Osteoblast (primary cell): ENCODE measurements around the gene TENM4. TPM values are rescaled to one million over a fixed set of nuclear protein-coding genes. Genes with fewer than 3 reads are reported as not detected.

ENCODE experiments used
- DNase-seq: peaks from one replicate; pipeline ENCODE4 v3.0.0; 2011; ENCODE audit warnings: low spot score, mixed read lengths; ENCODE audit not compliant: insufficient read length; ENCODE audit errors: missing footprints
- H2AFZ ChIP-seq: 2 replicates; pipeline ENCODE4 v1.6.0; 2011; ENCODE audit warnings: mild to moderate bottlenecking, low read length
- H3K27ac ChIP-seq: 2 replicates; pipeline ENCODE4 v1.5.1; 2011; ENCODE audit warnings: mild to moderate bottlenecking, low read depth, low read length, moderate library complexity
- H3K27me3 ChIP-seq: 2 replicates; pipeline ENCODE4 v1.6.0; 2012; ENCODE audit warnings: mild to moderate bottlenecking, control low read depth, inconsistent platforms, low read length, moderate library complexity; ENCODE audit not compliant: insufficient read depth
- H3K36me3 ChIP-seq: 2 replicates; pipeline ENCODE4 v1.5.1; 2011; ENCODE audit warnings: mild to moderate bottlenecking, low read length, control low read depth, moderate library complexity; ENCODE audit not compliant: insufficient read depth
- H3K4me1 ChIP-seq: 2 replicates; pipeline ENCODE4 v1.5.1; 2011; ENCODE audit warnings: mild to moderate bottlenecking, low read length, control low read depth, moderate library complexity; ENCODE audit not compliant: insufficient read depth
- H3K4me2 ChIP-seq: 2 replicates; pipeline ENCODE4 v1.6.0; 2011; ENCODE audit warnings: mild to moderate bottlenecking, low read length; ENCODE audit not compliant: insufficient read depth
- H3K4me3 ChIP-seq: fragments of 200-600 bp; sonication (generic); 3 replicates; pipeline ENCODE4 v1.5.1; 2012; ENCODE audit warnings: mild to moderate bottlenecking, low read length, inconsistent platforms; ENCODE audit not compliant: insufficient read depth
- H3K79me2 ChIP-seq: 2 replicates; pipeline ENCODE4 v1.6.0; 2012; ENCODE audit warnings: mild to moderate bottlenecking, low read length, control low read depth, inconsistent platforms; ENCODE audit not compliant: insufficient read depth
- H3K9me3 ChIP-seq: 2 replicates; pipeline ENCODE4 v1.5.1; 2011; ENCODE audit warnings: low read depth, low read length, control low read depth
- H4K20me1 ChIP-seq: 2 replicates; pipeline ENCODE4 v1.6.0; 2012; ENCODE audit warnings: mild to moderate bottlenecking, low read length, control low read depth; ENCODE audit not compliant: insufficient read depth
- CTCF ChIP-seq: IDR thresholded peaks from 2 replicates; pipeline ENCODE4 v1.5.1; 2011; ENCODE audit warnings: mild to moderate bottlenecking, low read depth, low read length, moderate library complexity; ENCODE audit errors: extremely low read depth
- total RNA-seq: library from RNA; depleted of rRNA; stranded (reverse); fragments of >200 nt; gene quantifications from 2 replicates; pipeline ENCODE4 v1.2.3, GENCODE V29; 2012

The TENM4 gene
- total RNA-seq, 1 donor = 63.3 TPM

GRCh38 chr11:79070518-79070917 is 370.3 kb downstream of the TENM4 start:
- no peak for TF ChIP-seq CTCF
- H3K79me2 ChIP-seq = no peaks in the 10 kb centered on the region

GRCh38 chr11:79069504-79069903 is 371.3 kb downstream of the TENM4 start:
- Histone ChIP-seq H3K27ac (no peak overlapping the region), H3K36me3 (no peaks in the 10 kb centered on the region), H3K9me3 (no peaks in the 10 kb centered on the region), H3K4me1 (no peaks in the 10 kb centered on the region), H3K79me2 (no peaks in the 10 kb centered on the region), H3K27me3 (no peaks in the 10 kb centered on the region), H4K20me1 (no peaks in the 10 kb centered on the region), H3K4me2 (no peak overlapping the region), H2AFZ (no peak overlapping the region), H3K4me3 (no peak overlapping the region)
- DNase-seq = no peak
- TF ChIP-seq CTCF = no peak

More at GRCh38 chr11:79070518-79070917, 370.3 kb downstream of the TENM4 start:
- H3K4me1 ChIP-seq = no peaks in the 10 kb centered on the region
- no peaks in the 10 kb centered on the region for H3K27me3 ChIP-seq
- H2AFZ ChIP-seq = no peak overlapping the region
- H3K4me2 ChIP-seq = no peak overlapping the region
- no peak overlapping the region for H3K4me3 ChIP-seq
- H4K20me1 ChIP-seq = no peaks in the 10 kb centered on the region
- DNase-seq = no peak
- H3K36me3 ChIP-seq = no peaks in the 10 kb centered on the region
- no peak overlapping the region for H3K27ac ChIP-seq
- H3K9me3 ChIP-seq = no peaks in the 10 kb centered on the region

DNA sequence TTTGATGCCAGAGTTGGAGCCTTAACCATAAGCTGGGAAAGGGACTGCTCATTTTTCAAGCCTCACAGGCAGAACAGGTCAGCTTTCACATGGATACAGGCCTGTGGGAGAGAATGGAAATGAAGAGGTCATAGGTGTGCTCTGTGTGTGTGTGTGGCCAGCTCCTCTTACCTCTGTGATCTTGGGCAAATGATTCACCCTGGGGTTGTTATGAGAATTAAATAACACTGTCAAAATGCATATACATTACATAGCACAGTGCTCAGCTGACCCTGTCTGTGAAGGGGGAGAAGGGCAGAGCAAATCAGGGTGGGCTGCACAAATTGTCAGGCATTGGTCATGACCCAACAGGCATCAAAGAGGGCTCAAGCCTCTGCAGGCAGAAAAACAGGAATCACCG is 372.5 kb downstream of the TENM4 start:
- Histone ChIP-seq H3K27me3 (no peaks in the 10 kb centered on the region), H4K20me1 (no peaks in the 10 kb centered on the region), H3K4me3 (no peak overlapping the region), H3K36me3 (no peaks in the 10 kb centered on the region), H2AFZ (no peak overlapping the region), H3K4me2 (no peak overlapping the region), H3K4me1 (no peaks in the 10 kb centered on the region), H3K27ac (no peak overlapping the region), H3K9me3 (no peaks in the 10 kb centered on the region), H3K79me2 (no peaks in the 10 kb centered on the region)
- DNase-seq = no peak
- no peak for TF ChIP-seq CTCF

DNA sequence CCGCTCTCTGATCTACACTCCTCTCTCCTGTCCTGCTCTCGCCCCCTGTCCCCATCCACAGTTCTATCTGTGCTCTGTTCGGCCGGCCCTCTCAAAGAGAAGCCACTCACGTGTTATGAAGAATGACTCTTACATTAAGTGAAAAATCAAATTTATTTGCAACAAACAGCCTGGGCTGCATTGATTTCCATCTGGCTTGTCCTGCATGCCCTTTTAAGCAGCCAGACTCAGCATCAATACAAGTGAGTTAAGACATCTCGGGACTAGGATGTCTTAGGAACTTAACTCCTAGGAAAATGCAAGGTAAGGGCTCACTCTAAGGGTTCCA is 373.5 kb downstream of the TENM4 start:
- H3K27ac ChIP-seq = no peak overlapping the region
- no peaks in the 10 kb centered on the region for H3K4me1 ChIP-seq
- no peak for DNase-seq
- H3K27me3 ChIP-seq = no peaks in the 10 kb centered on the region
- no peak for TF ChIP-seq CTCF
- H2AFZ ChIP-seq = no peak overlapping the region
- no peak overlapping the region for H3K4me2 ChIP-seq
- no peaks in the 10 kb centered on the region for H3K79me2 ChIP-seq
- H3K36me3 ChIP-seq = no peaks in the 10 kb centered on the region
- no peak overlapping the region for H3K4me3 ChIP-seq
- no peaks in the 10 kb centered on the region for H3K9me3 ChIP-seq
- no peaks in the 10 kb centered on the region for H4K20me1 ChIP-seq
